ENCODE data around the gene QPCT.

DNA sequence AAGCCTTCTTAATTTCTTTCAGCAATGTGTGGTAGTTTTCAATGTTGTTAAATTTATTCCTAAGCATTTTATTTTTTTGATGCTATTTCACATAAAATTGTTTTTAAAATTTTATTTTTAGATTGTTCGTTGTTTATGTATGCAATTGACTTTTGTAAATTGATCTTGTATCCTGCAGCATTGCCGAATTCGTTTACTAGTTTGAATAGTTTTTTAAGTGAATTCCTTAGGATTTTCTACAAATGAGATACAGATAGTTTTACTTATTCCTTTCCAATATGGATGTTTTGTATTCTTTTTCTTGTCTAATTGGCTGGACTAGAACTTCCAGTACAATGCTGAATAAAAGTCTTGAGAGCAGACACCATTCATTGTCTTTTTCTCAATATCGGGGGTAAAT is 55.6 kb downstream of the QPCT start:
- TF ChIP-seq JUND (IDR thresholded peaks at IDR 0.05) (no peak), POLR2AphosphoS5 (IDR thresholded peaks at IDR 0.05; ENCODE audit: low read depth, low read length) (no peak)
- TF ChIP-seq, protein P1, sequence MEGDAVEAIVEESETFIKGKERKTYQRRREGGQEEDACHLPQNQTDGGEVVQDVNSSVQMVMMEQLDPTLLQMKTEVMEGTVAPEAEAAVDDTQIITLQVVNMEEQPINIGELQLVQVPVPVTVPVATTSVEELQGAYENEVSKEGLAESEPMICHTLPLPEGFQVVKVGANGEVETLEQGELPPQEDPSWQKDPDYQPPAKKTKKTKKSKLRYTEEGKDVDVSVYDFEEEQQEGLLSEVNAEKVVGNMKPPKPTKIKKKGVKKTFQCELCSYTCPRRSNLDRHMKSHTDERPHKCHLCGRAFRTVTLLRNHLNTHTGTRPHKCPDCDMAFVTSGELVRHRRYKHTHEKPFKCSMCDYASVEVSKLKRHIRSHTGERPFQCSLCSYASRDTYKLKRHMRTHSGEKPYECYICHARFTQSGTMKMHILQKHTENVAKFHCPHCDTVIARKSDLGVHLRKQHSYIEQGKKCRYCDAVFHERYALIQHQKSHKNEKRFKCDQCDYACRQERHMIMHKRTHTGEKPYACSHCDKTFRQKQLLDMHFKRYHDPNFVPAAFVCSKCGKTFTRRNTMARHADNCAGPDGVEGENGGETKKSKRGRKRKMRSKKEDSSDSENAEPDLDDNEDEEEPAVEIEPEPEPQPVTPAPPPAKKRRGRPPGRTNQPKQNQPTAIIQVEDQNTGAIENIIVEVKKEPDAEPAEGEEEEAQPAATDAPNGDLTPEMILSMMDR (IDR thresholded peaks at IDR 0.05), result no peak

Measured in SK-N-SH (cell line).